Mesenchymal stem cell (in vitro differentiated cells and primary cell): Measurements from ENCODE around the gene NABP2.
A peak's percentile ranks its signal among the peaks of the same experiment; 100 is the strongest.

Experiments used
- DNase-seq: peaks from one replicate; pipeline ENCODE4 v3.0.0-alpha.2; 2013
- H2AFZ ChIP-seq: one replicate; pipeline ENCODE4 v1.6.1; 2013; ENCODE audit warnings: low read depth, mild to moderate bottlenecking, control low read depth, inconsistent platforms, low read length, moderate library complexity
- H2AK5ac ChIP-seq: 2 replicates; pipeline ENCODE4 v1.6.1; 2013; ENCODE audit warnings: low read length, moderate library complexity, mild to moderate bottlenecking, inconsistent platforms; ENCODE audit not compliant: severe bottlenecking
- H2BK120ac ChIP-seq: one replicate; pipeline ENCODE4 v1.6.1; 2013; ENCODE audit warnings: low read depth, mild to moderate bottlenecking, inconsistent platforms, low read length, moderate library complexity
- H2BK12ac ChIP-seq, 2 experiments: one replicate each; pipeline ENCODE4 v1.6.1; 2013; ENCODE audit warnings: inconsistent platforms in 2 of 2, low read length in 2 of 2, mild to moderate bottlenecking in 2 of 2, moderate library complexity in 2 of 2, control low read depth in 1 of 2
- H2BK15ac ChIP-seq: one replicate; pipeline ENCODE4 v1.6.1; 2013; ENCODE audit warnings: mild to moderate bottlenecking, low read depth, inconsistent platforms; ENCODE audit not compliant: poor library complexity, severe bottlenecking
- H2BK5ac ChIP-seq: 2 replicates; pipeline ENCODE4 v1.6.1; 2013; ENCODE audit warnings: low read depth, mild to moderate bottlenecking, low read length, control low read depth, inconsistent platforms; ENCODE audit not compliant: poor library complexity, severe bottlenecking
- H3K14ac ChIP-seq, 2 experiments: one replicate each; pipeline ENCODE4 v1.6.1; 2013; ENCODE audit warnings: inconsistent platforms in 2 of 2, low read length in 2 of 2, control low read depth in 1 of 2, mild to moderate bottlenecking in 1 of 2, moderate library complexity in 1 of 2
- H3K18ac ChIP-seq, 2 experiments: one replicate each; pipeline ENCODE4 v1.6.1; 2013; ENCODE audit warnings: inconsistent platforms in 2 of 2, low read length in 2 of 2, control low read depth in 1 of 2, low read depth in 1 of 2, mild to moderate bottlenecking in 1 of 2
- H3K23ac ChIP-seq, 2 experiments: one replicate each; pipeline ENCODE4 v1.6.1; 2013; ENCODE audit warnings: inconsistent platforms in 2 of 2, low read length in 2 of 2, mild to moderate bottlenecking in 2 of 2, moderate library complexity in 2 of 2, control low read depth in 1 of 2
- H3K27ac ChIP-seq: 2 replicates; pipeline ENCODE4 v1.5.1; 2013; ENCODE audit warnings: mild to moderate bottlenecking, moderate library complexity, low read length, control low read depth, inconsistent platforms; ENCODE audit not compliant: poor library complexity, severe bottlenecking
- H3K27me3 ChIP-seq, 2 experiments: 2 replicates each; pipeline versions ENCODE4 v1.6.1 to v1.7.0; 2013; ENCODE audit warnings: low read length in 2 of 2, mild to moderate bottlenecking in 2 of 2, moderate library complexity in 2 of 2, control low read depth in 1 of 2, inconsistent platforms in 1 of 2; ENCODE audit not compliant: control insufficient read depth in 1 of 2, insufficient read depth in 1 of 2
- H3K36me3 ChIP-seq, 2 experiments: 2 replicates each; pipeline versions ENCODE4 v1.6.1 to v1.7.0; 2013; ENCODE audit warnings: low read length in 2 of 2, control low read depth in 1 of 2, inconsistent platforms in 1 of 2, low read depth in 1 of 2, mild to moderate bottlenecking in 1 of 2; ENCODE audit not compliant: insufficient read depth in 2 of 2, control insufficient read depth in 1 of 2
- H3K4ac ChIP-seq, 2 experiments: one replicate each; pipeline ENCODE4 v1.6.1; 2013; ENCODE audit warnings: inconsistent platforms in 2 of 2, low read length in 2 of 2, mild to moderate bottlenecking in 2 of 2, moderate library complexity in 2 of 2, control low read depth in 1 of 2, low read depth in 1 of 2
- H3K4me1 ChIP-seq: 2 replicates; pipeline ENCODE4 v1.6.1; 2013; ENCODE audit warnings: low read depth, low read length, control low read depth; ENCODE audit not compliant: control insufficient read depth, insufficient read depth
- H3K4me2 ChIP-seq: 2 replicates; pipeline ENCODE4 v1.6.1; 2013; ENCODE audit warnings: low read length, mild to moderate bottlenecking, inconsistent platforms; ENCODE audit not compliant: poor library complexity, severe bottlenecking
- H3K4me3 ChIP-seq, 2 experiments: 2 replicates each; pipeline versions ENCODE4 v1.5.1 to v1.7.0; 2013; ENCODE audit warnings: low read length in 2 of 2, mild to moderate bottlenecking in 2 of 2, control low read depth in 1 of 2, low read depth in 1 of 2; ENCODE audit not compliant: insufficient read depth in 1 of 2
- H3K79me1 ChIP-seq: replicated peaks from 2 replicates; pipeline ENCODE4 v1.6.1; 2013; ENCODE audit warnings: mild to moderate bottlenecking, control low read depth, low read length, inconsistent platforms; ENCODE audit not compliant: poor library complexity, severe bottlenecking
- H3K9ac ChIP-seq: 2 replicates; pipeline ENCODE4 v1.7.0; 2013; ENCODE audit warnings: mild to moderate bottlenecking, low read length, moderate library complexity
- H3K9me3 ChIP-seq: 2 replicates; pipeline ENCODE4 v1.7.0; 2013; ENCODE audit warnings: mild to moderate bottlenecking, low read length; ENCODE audit not compliant: control insufficient read depth
- H4K8ac ChIP-seq: one replicate; pipeline ENCODE4 v1.6.1; 2013; ENCODE audit warnings: inconsistent platforms, mild to moderate bottlenecking, low read length, moderate library complexity
- H4K91ac ChIP-seq: one replicate; pipeline ENCODE4 v1.6.1; 2013; ENCODE audit warnings: mild to moderate bottlenecking, low read length, inconsistent platforms
- WGBS: methylation state at CpG from one replicate; pipeline ENCODE4 v1.1.7; 2013; ENCODE audit warnings: mixed read lengths; 5-methylcytosine and 5-hydroxymethylcytosine counted together

NABP2 gene

GRCh38 chr12:56222531-56222895 lies 1.6 kb upstream of the NABP2 start:
- Histone ChIP-seq H3K27me3 (no peaks in the 10 kb centered on the region), H2AK5ac (peak overlapping the region; percentile 79), H3K79me1 (peaks cover 18% of the 10 kb centered on the region)

GRCh38 chr12:56223571-56224101 lies 506 bp upstream of the NABP2 start:
- Histone ChIP-seq H2BK120ac (peak overlapping the region; percentile 29), H3K4me1 (peaks cover 20% of the 10 kb centered on the region), H3K27me3 (no peaks in the 10 kb centered on the region)

More at GRCh38 chr12:56222531-56222895, 1.6 kb upstream of the NABP2 start:
- H3K4ac ChIP-seq: peak overlapping the region; percentile 97 to 100
- H2BK12ac ChIP-seq: peak overlapping the region in 1 of 2 experiments; percentile 71
- no peaks in the 10 kb centered on the region for H3K9me3 ChIP-seq
- peaks cover 20% of the 10 kb centered on the region for H3K4me1 ChIP-seq
- H3K9ac ChIP-seq: peak overlapping the region; percentile 92
- no CpG with 5 or more reads among the region's 4 CpGs for WGBS
- H4K8ac ChIP-seq: peak overlapping the region; percentile 97
- H2BK120ac ChIP-seq: no peak overlapping the region
- H2AFZ ChIP-seq: no peak overlapping the region
- no peak overlapping the region for H2BK15ac ChIP-seq
- H3K14ac ChIP-seq: no peak overlapping the region
- peaks cover 2 to 11% of the 10 kb centered on the region in 2 experiments for H3K36me3 ChIP-seq
- peak overlapping the region; percentile 79 for H3K4me2 ChIP-seq
- H4K91ac ChIP-seq: peak overlapping the region; percentile 97
- peak overlapping the region; percentile 91 to 98 for H3K18ac ChIP-seq
- no peak overlapping the region for H3K23ac ChIP-seq
- peak overlapping the region; percentile 98 for H3K27ac ChIP-seq
- DNase-seq: no peak
- no peak overlapping the region for H2BK5ac ChIP-seq
- H3K4me3 ChIP-seq: peak overlapping the region; percentile 60 to 92

GRCh38 chr12:56224954-56225353 lies 812 bp downstream of the NABP2 start:
- H4K91ac ChIP-seq: peak overlapping the region; percentile 58
- peak overlapping the region; percentile 94 for H4K8ac ChIP-seq
- H3K23ac ChIP-seq: no peak overlapping the region
- H2BK120ac ChIP-seq: no peak overlapping the region
- no peak overlapping the region for H3K14ac ChIP-seq
- H3K9ac ChIP-seq: peak overlapping the region; percentile 95
- DNase-seq: no peak
- peaks cover 18% of the 10 kb centered on the region for H3K4me1 ChIP-seq
- H2BK12ac ChIP-seq: peak overlapping the region; percentile 9 to 31
- H3K79me1 ChIP-seq: peaks cover 16% of the 10 kb centered on the region
- no peak overlapping the region for H3K27ac ChIP-seq
- H3K4me2 ChIP-seq: peak overlapping the region; percentile 93
- H3K27me3 ChIP-seq: no peaks in the 10 kb centered on the region
- WGBS: 87% methylated on average over 10 of the region's 11 CpGs
- H2BK15ac ChIP-seq: no peak overlapping the region
- no peak overlapping the region for H2BK5ac ChIP-seq
- no peak overlapping the region for H2AFZ ChIP-seq
- H3K18ac ChIP-seq: peak overlapping the region in 1 of 2 experiments; percentile 48
- H3K9me3 ChIP-seq: no peaks in the 10 kb centered on the region
- peak overlapping the region in 1 of 2 experiments; percentile 24 for H3K4ac ChIP-seq
- H3K36me3 ChIP-seq: peaks cover 5 to 20% of the 10 kb centered on the region in 2 experiments
- peak overlapping the region; percentile 61 to 93 for H3K4me3 ChIP-seq
- H2AK5ac ChIP-seq: no peak overlapping the region

More at GRCh38 chr12:56223571-56224101, 506 bp upstream of the NABP2 start:
- Histone ChIP-seq H2AFZ (no peak overlapping the region), H3K9me3 (no peaks in the 10 kb centered on the region), H4K91ac (peak overlapping the region; percentile 59), H3K4me2 (peak overlapping the region; percentile 18), H3K9ac (peak overlapping the region; percentile 92), H3K4ac (peak overlapping the region in 1 of 2 experiments; percentile 73), H2AK5ac (peak overlapping the region; percentile 89), H2BK5ac (peak overlapping the region; percentile 46), H3K23ac (no peak overlapping the region), H3K27ac (peak overlapping the region; percentile 64), H2BK15ac (no peak overlapping the region), H3K14ac (peak overlapping the region in 1 of 2 experiments; percentile 57), H3K79me1 (peaks cover 16% of the 10 kb centered on the region), H3K4me3 (peak overlapping the region in 1 of 2 experiments; percentile 93), H4K8ac (peak overlapping the region; percentile 95), H3K36me3 (peaks cover 0 to 14% of the 10 kb centered on the region in 2 experiments), H3K18ac (peak overlapping the region in 1 of 2 experiments; percentile 85), H2BK12ac (peak overlapping the region in 1 of 2 experiments; percentile 63)
- DNase-seq: no peak
- WGBS: 59% methylated on average over 15 of the region's 15 CpGs

- H4K8ac ChIP-seq: no peak overlapping the region
- no peaks in the 10 kb centered on the region for H3K9me3 ChIP-seq
- H3K4me3 ChIP-seq: no peak overlapping the region
- no peaks in the 10 kb centered on the region for H3K27me3 ChIP-seq
- no peak overlapping the region for H2BK120ac ChIP-seq
- no peak overlapping the region for H3K4me2 ChIP-seq
- H3K36me3 ChIP-seq: peaks cover 5 to 20% of the 10 kb centered on the region in 2 experiments
- H2BK12ac ChIP-seq: no peak overlapping the region
- peaks cover 11% of the 10 kb centered on the region for H3K4me1 ChIP-seq
- H2BK5ac ChIP-seq: no peak overlapping the region
- H3K9ac ChIP-seq: no peak overlapping the region
- H2AK5ac ChIP-seq: no peak overlapping the region
- DNase-seq: no peak
- no peak overlapping the region for H4K91ac ChIP-seq
- WGBS: 97% methylated on average over 5 of the region's 7 CpGs
- H3K27ac ChIP-seq: no peak overlapping the region
- no peak overlapping the region for H3K14ac ChIP-seq
- H3K18ac ChIP-seq: no peak overlapping the region
- H3K79me1 ChIP-seq: peaks cover 11% of the 10 kb centered on the region
- H2BK15ac ChIP-seq: no peak overlapping the region
- no peak overlapping the region for H2AFZ ChIP-seq
- no peak overlapping the region for H3K23ac ChIP-seq
- H3K4ac ChIP-seq: no peak overlapping the region
Observed at GRCh38 chr12:56229082-56229481, 4.9 kb downstream of the NABP2 start.
